B cell (primary cell): ENCODE data around the gene MZF1. TPM values are rescaled to one million over a fixed set of nuclear protein-coding genes. Genes with fewer than 3 reads are reported as not detected.

Experiments
- ATAC-seq: fragments of 200-7000 bp; cut with Tn5 transposase; one replicate; pipeline ENCODE4 v1.10.0; 2021; ENCODE audit warnings: low read depth, mild to moderate bottlenecking, moderate number of reproducible peaks, moderate library complexity
- CTCF ChIA-PET: fragments of 350-600 bp; sonication (Branson Sonifier 250); formaldehyde crosslinking; loops from one replicate; lab custom pipeline; 2021; ENCODE audit warnings: antibody characterized with exemption, inconsistent platforms; lab: Charles Lee
- POLR2A ChIA-PET: fragments of 350-600 bp; sonication (Branson Sonifier 250); formaldehyde crosslinking; loops from one replicate; lab custom pipeline; 2021; ENCODE audit warnings: antibody characterized with exemption; lab: Charles Lee
- DNase-seq: peaks from one replicate; pipeline ENCODE4 v3.0.0; 2013
- H2AFZ ChIP-seq: 2 replicates; pipeline ENCODE4 v1.6.1; 2012; ENCODE audit warnings: mild to moderate bottlenecking, low read depth, low read length; ENCODE audit not compliant: insufficient read depth, poor library complexity, severe bottlenecking
- H3K27ac ChIP-seq, 2 donors: 1 replicate in 1 of 2; 2 replicates in 1 of 2; pipeline ENCODE4 v1.5.1; 2012 to 2013; ENCODE audit warnings: low read length in 2 of 2, mild to moderate bottlenecking in 2 of 2, moderate library complexity in 1 of 2
- H3K27me3 ChIP-seq, 4 experiments: fragments of 200-600 bp in 1 of 4; sonication (generic) in 1 of 4; replicated peaks in 1 of 4; 1 replicate in 2 of 4; 2 replicates in 2 of 4; pipeline versions ENCODE4 v1.6.1 to v1.7.0; 2013 to 2016; ENCODE audit warnings: low read length in 3 of 4, mild to moderate bottlenecking in 2 of 4, mixed read lengths in 1 of 4, moderate library complexity in 1 of 4; ENCODE audit not compliant: insufficient read depth in 4 of 4, control insufficient read depth in 3 of 4; ENCODE audit errors: control extremely low read depth in 1 of 4
- H3K36me3 ChIP-seq, 2 experiments: replicated peaks in 1 of 2; 1 replicate in 1 of 2; 2 replicates in 1 of 2; pipeline versions ENCODE4 v1.6.1 to v1.7.1; 2013; ENCODE audit warnings: low read length in 1 of 2; ENCODE audit not compliant: insufficient read depth in 2 of 2, control insufficient read depth in 1 of 2; ENCODE audit errors: control extremely low read depth in 1 of 2, extremely low read depth in 1 of 2
- H3K4me1 ChIP-seq, 2 donors: fragments of 200-600 bp in 1 of 2; sonication (generic) in 1 of 2; 1 replicate in 1 of 2; 2 replicates in 1 of 2; pipeline versions ENCODE4 v1.5.1 to v1.6.1; 2013 to 2017; ENCODE audit warnings: low read length in 2 of 2; ENCODE audit not compliant: control insufficient read depth in 2 of 2, insufficient read depth in 2 of 2
- H3K4me2 ChIP-seq: replicated peaks from 2 replicates; pipeline ENCODE3; 2012; ENCODE audit warnings: mild to moderate bottlenecking, low read depth, low read length; ENCODE audit not compliant: poor library complexity, severe bottlenecking
- H3K4me3 ChIP-seq, 5 experiments: fragments of 200-600 bp in 1 of 5; sonication (generic) in 1 of 5; 1 replicate in 3 of 5; 2 replicates in 2 of 5; pipeline versions ENCODE4 v1.5.1 to v1.7.0; 2011 to 2016; ENCODE audit warnings: low read length in 4 of 5, mild to moderate bottlenecking in 4 of 5, low read depth in 2 of 5, control low read depth in 1 of 5, moderate library complexity in 1 of 5; ENCODE audit not compliant: insufficient read depth in 1 of 5; ENCODE audit errors: control extremely low read depth in 1 of 5, extremely low read depth in 1 of 5
- H3K79me2 ChIP-seq: fragments of 200-600 bp; sonication (generic); one replicate; pipeline ENCODE4 v1.6.0; 2016; ENCODE audit warnings: low read length; ENCODE audit not compliant: control insufficient read depth, insufficient read depth
- H3K9ac ChIP-seq: fragments of 200-600 bp; sonication (generic); 2 replicates; pipeline ENCODE4 v1.6.1; 2017; ENCODE audit warnings: mild to moderate bottlenecking, low read length, moderate library complexity
- H3K9me3 ChIP-seq, 3 donors: one replicate each; pipeline versions ENCODE4 v1.6.1 to v1.7.1; 2013; ENCODE audit warnings: low read length in 2 of 3; ENCODE audit not compliant: control insufficient read depth in 2 of 3, insufficient read depth in 1 of 3; ENCODE audit errors: control extremely low read depth in 1 of 3
- H4K20me1 ChIP-seq: 2 replicates; pipeline ENCODE4 v1.6.0; 2012; ENCODE audit warnings: mild to moderate bottlenecking, low read length; ENCODE audit not compliant: insufficient read depth, control insufficient read depth, poor library complexity, severe bottlenecking
- H3K27ac Mint-ChIP-seq: one replicate; pipeline ENCODE4 v1.8.0; 2021; ENCODE audit warnings: mixed read lengths
- H3K27me3 Mint-ChIP-seq: one replicate; pipeline ENCODE4 v1.8.0; 2021; ENCODE audit warnings: mixed read lengths
- H3K4me1 Mint-ChIP-seq: one replicate; pipeline ENCODE4 v1.8.0; 2021; ENCODE audit warnings: mixed read lengths
- H3K4me3 Mint-ChIP-seq: one replicate; pipeline ENCODE4 v1.8.0; 2021; ENCODE audit warnings: mixed read lengths
- H3K9me3 Mint-ChIP-seq: one replicate; pipeline ENCODE4 v1.8.0; 2022; ENCODE audit warnings: mixed read lengths; ENCODE audit not compliant: insufficient read depth
- CTCF ChIP-seq: fragments of 200-600 bp; IDR thresholded peaks from one replicate; pipeline ENCODE4 v1.8.0; 2022; ENCODE audit warnings: antibody characterized with exemption, mild to moderate bottlenecking
- EZH2 ChIP-seq: IDR thresholded peaks from 2 replicates; pipeline ENCODE4 v1.6.1; 2012; ENCODE audit warnings: borderline replicate concordance, low read depth, mild to moderate bottlenecking, moderate library complexity, low read length; ENCODE audit not compliant: insufficient read depth, poor library complexity, severe bottlenecking
- WGBS: methylation state at CpG from one replicate; pipeline ENCODE4 v1.1.5; 2013; ENCODE audit warnings: missing lambda C conversion rate; ENCODE audit not compliant: insufficient coverage; 5-methylcytosine and 5-hydroxymethylcytosine counted together
- intact Hi-C: fragments of 100-400 bp; cut with micrococcal nuclease; formaldehyde crosslinking; loops from one replicate; pipeline ENCODE4 v1.10.0; 2022
- polyA plus RNA-seq: library from polyadenylated mRNA; depleted of rRNA; stranded (reverse); fragments of >200 nt; gene quantifications from 2 replicates; pipeline ENCODE4 v1.2.3, GENCODE V29; 2012
- total RNA-seq, 2 donors: library from RNA; stranded (reverse); fragments of 120-200 nt in 1 of 2; gene quantifications; 1 replicate in 1 of 2; 2 replicates in 1 of 2; pipeline versions ENCODE4 v1.2.3 to v1.2.4, GENCODE V29; 2013 to 2022

Gene MZF1
- total and polyA plus RNA-seq, 2 donors (not counting 1 experiment from before 2014, with no cell fraction given), result 79.4 to 95.8 TPM

GRCh38 chr19:58520257-58520599 is 52.9 kb downstream of the MZF1 start:
- H4K20me1 ChIP-seq, result peaks cover 35% of the 10 kb centered on the region
- H2AFZ ChIP-seq, result peak overlapping the region; percentile 79
- no peaks in the 10 kb centered on the region for H3K9me3 Mint-ChIP-seq
- no peaks in the 10 kb centered on the region for H3K27me3 Mint-ChIP-seq
- H3K27me3 ChIP-seq, result no peaks in the 10 kb centered on the region
- peak overlapping the region; percentile 98 for H3K4me3 Mint-ChIP-seq
- peaks cover 0 to 12% of the 10 kb centered on the region in 2 experiments for H3K36me3 ChIP-seq
- H3K27ac ChIP-seq, result peak overlapping the region; percentile 76 to 96
- intact Hi-C loops, result loop anchor here (1.0 kb wide), 2 partner anchors 24 to 45 kb away; partner anchors contain the start of gene TRIM28
- no peak for ATAC-seq
- H3K9me3 ChIP-seq, result no peaks in the 10 kb centered on the region
- CTCF ChIA-PET, result interaction anchor here (0.6 to 4.9 kb wide), 30 partner anchors 9 to 792 kb away, joined by 3 to 72 read pairs (median 4); partner anchors contain the start of genes CHMP2A, MZF1, TRIM28 and ZNF497
- no peak for DNase-seq
- 0% methylated on average over 2 of the region's 7 CpGs for WGBS
- peak overlapping the region; percentile 64 to 78 (median 71) for H3K4me3 ChIP-seq
- H3K4me2 ChIP-seq, result peak overlapping the region; percentile 93
- peak overlapping the region; percentile 81 for H3K9ac ChIP-seq
- H3K79me2 ChIP-seq, result peaks cover 37% of the 10 kb centered on the region
- peak overlapping the region; percentile 99 for H3K27ac Mint-ChIP-seq
- peaks cover 16 to 26% of the 10 kb centered on the region in 2 donors for H3K4me1 ChIP-seq
- POLR2A ChIA-PET, result interaction anchor here (0.7 to 3.3 kb wide), 19 partner anchors 24 to 517 kb away, joined by 3 to 30 read pairs (median 5); partner anchors contain the start of genes CHMP2A, MZF1, TRIM28 and UBE2M
- TF ChIP-seq EZH2, result no peak
- TF ChIP-seq CTCF, result no peak
- H3K4me1 Mint-ChIP-seq, result peaks cover 38% of the 10 kb centered on the region
